Measurements from ENCODE around the gene TRPC3.
A peak's percentile ranks its signal among the peaks of the same experiment; 100 is the strongest.

The TRPC3 gene

GRCh38 chr4:121950680-121951520 is 960 bp downstream of the TRPC3 start:
- 1% methylated on average over 27 to 55 of the region's 76 CpGs for WGBS, 2 experiments (ENCODE audit: insufficient coverage in 2 of 2)
- peak overlapping the region; percentile 50 for H3K4me3 ChIP-seq (ENCODE audit: extremely low read depth, insufficient read depth, low read length, poor library complexity, severe bottlenecking)
- H3K4me1 ChIP-seq (ENCODE audit: control insufficient read depth, insufficient read depth, low read length, poor library complexity, severe bottlenecking): no peaks in the 10 kb centered on the region

GRCh38 chr4:121950212-121950679 is 1.6 kb downstream of the TRPC3 start:
- Histone ChIP-seq H3K27ac (ENCODE audit: low read depth, low read length, severe bottlenecking) (no peak overlapping the region), H3K4me3 (ENCODE audit: extremely low read depth, insufficient read depth, low read length, poor library complexity, severe bottlenecking) (peak overlapping the region; percentile 50), H3K36me3 (ENCODE audit: control insufficient read depth, insufficient read depth, low read length) (no peaks in the 10 kb centered on the region), H3K9me3 (ENCODE audit: control insufficient read depth, low read length) (no peaks in the 10 kb centered on the region), H3K4me1 (ENCODE audit: control insufficient read depth, insufficient read depth, low read length, poor library complexity, severe bottlenecking) (no peaks in the 10 kb centered on the region)
- 1 to 2% methylated on average over 19 to 28 of the region's 34 CpGs for WGBS, 2 experiments (ENCODE audit: insufficient coverage in 2 of 2)

More at GRCh38 chr4:121950680-121951520, 960 bp downstream of the TRPC3 start:
- Histone ChIP-seq H3K9me3 (ENCODE audit: control insufficient read depth, low read length) (no peaks in the 10 kb centered on the region), H3K27ac (ENCODE audit: low read depth, low read length, severe bottlenecking) (no peak overlapping the region), H3K36me3 (ENCODE audit: control insufficient read depth, insufficient read depth, low read length) (no peaks in the 10 kb centered on the region)

- no peaks in the 10 kb centered on the region for H3K9me3 ChIP-seq (ENCODE audit: control insufficient read depth, low read length)
- H3K27ac ChIP-seq (ENCODE audit: low read depth, low read length, severe bottlenecking): no peak overlapping the region
- H3K36me3 ChIP-seq (ENCODE audit: control insufficient read depth, insufficient read depth, low read length): no peaks in the 10 kb centered on the region
- 88 to 89% methylated on average over 1 of the region's 3 CpGs for WGBS, 2 experiments (ENCODE audit: insufficient coverage in 2 of 2)
- H3K4me1 ChIP-seq (ENCODE audit: control insufficient read depth, insufficient read depth, low read length, poor library complexity, severe bottlenecking): no peaks in the 10 kb centered on the region
- H3K4me3 ChIP-seq (ENCODE audit: extremely low read depth, insufficient read depth, low read length, poor library complexity, severe bottlenecking): no peak overlapping the region
These were observed 5.2 kb downstream of the TRPC3 start for GRCh38 chr4:121946644-121947043.

- Histone ChIP-seq H3K4me3 (ENCODE audit: extremely low read depth, insufficient read depth, low read length, poor library complexity, severe bottlenecking) (no peak overlapping the region), H3K36me3 (ENCODE audit: control insufficient read depth, insufficient read depth, low read length) (no peaks in the 10 kb centered on the region), H3K9me3 (ENCODE audit: control insufficient read depth, low read length) (no peaks in the 10 kb centered on the region), H3K4me1 (ENCODE audit: control insufficient read depth, insufficient read depth, low read length, poor library complexity, severe bottlenecking) (peaks cover 8% of the 10 kb centered on the region), H3K27ac (ENCODE audit: low read depth, low read length, severe bottlenecking) (no peak overlapping the region)
- WGBS, 2 experiments (ENCODE audit: insufficient coverage in 2 of 2): 95 to 100% methylated on average over 2 of the region's 4 CpGs
These were observed 7.9 kb downstream of the TRPC3 start for GRCh38 chr4:121943941-121944340.

- H3K4me1 ChIP-seq (ENCODE audit: control insufficient read depth, insufficient read depth, low read length, poor library complexity, severe bottlenecking): peaks cover 15% of the 10 kb centered on the region
- H3K9me3 ChIP-seq (ENCODE audit: control insufficient read depth, low read length): no peaks in the 10 kb centered on the region
- H3K36me3 ChIP-seq (ENCODE audit: control insufficient read depth, insufficient read depth, low read length): no peaks in the 10 kb centered on the region
- no peak overlapping the region for H3K4me3 ChIP-seq (ENCODE audit: extremely low read depth, insufficient read depth, low read length, poor library complexity, severe bottlenecking)
- no peak overlapping the region for H3K27ac ChIP-seq (ENCODE audit: low read depth, low read length, severe bottlenecking)
- whole genome bisulfite sequencing, 2 experiments (ENCODE audit: insufficient coverage in 2 of 2): 86 to 100% methylated on average over 1 of the region's 3 CpGs
These were observed 12.2 kb downstream of the TRPC3 start for GRCh38 chr4:121939690-121940089.

GRCh38 chr4:121938282-121939092 is 13.4 kb downstream of the TRPC3 start:
- H3K27ac ChIP-seq (ENCODE audit: low read depth, low read length, severe bottlenecking): no peak overlapping the region
- no peak overlapping the region for H3K4me3 ChIP-seq (ENCODE audit: extremely low read depth, insufficient read depth, low read length, poor library complexity, severe bottlenecking)
- no peaks in the 10 kb centered on the region for H3K36me3 ChIP-seq (ENCODE audit: control insufficient read depth, insufficient read depth, low read length)
- no peaks in the 10 kb centered on the region for H3K9me3 ChIP-seq (ENCODE audit: control insufficient read depth, low read length)
- WGBS, 2 experiments (ENCODE audit: insufficient coverage in 2 of 2): 80 to 93% methylated on average over 2 to 3 of the region's 5 CpGs
- peaks cover 15% of the 10 kb centered on the region for H3K4me1 ChIP-seq (ENCODE audit: control insufficient read depth, insufficient read depth, low read length, poor library complexity, severe bottlenecking)

GRCh38 chr4:121936101-121936500 is 15.8 kb downstream of the TRPC3 start:
- WGBS, 2 experiments (ENCODE audit: insufficient coverage in 2 of 2): 50 to 56% methylated on average over 3 of the region's 4 CpGs
- peaks cover 15% of the 10 kb centered on the region for H3K4me1 ChIP-seq (ENCODE audit: control insufficient read depth, insufficient read depth, low read length, poor library complexity, severe bottlenecking)
- H3K27ac ChIP-seq (ENCODE audit: low read depth, low read length, severe bottlenecking): no peak overlapping the region
- H3K4me3 ChIP-seq (ENCODE audit: extremely low read depth, insufficient read depth, low read length, poor library complexity, severe bottlenecking): no peak overlapping the region
- H3K36me3 ChIP-seq (ENCODE audit: control insufficient read depth, insufficient read depth, low read length): no peaks in the 10 kb centered on the region
- no peaks in the 10 kb centered on the region for H3K9me3 ChIP-seq (ENCODE audit: control insufficient read depth, low read length)

GRCh38 chr4:121934635-121935034 is 17.2 kb downstream of the TRPC3 start:
- no peak overlapping the region for H3K27ac ChIP-seq (ENCODE audit: low read depth, low read length, severe bottlenecking)
- 78% methylated on average over 1 of the region's 1 CpG; no CpG with 5 or more reads in 1 of the 2 experiments for WGBS, 2 experiments (ENCODE audit: insufficient coverage in 2 of 2)
- no peaks in the 10 kb centered on the region for H3K36me3 ChIP-seq (ENCODE audit: control insufficient read depth, insufficient read depth, low read length)
- H3K4me3 ChIP-seq (ENCODE audit: extremely low read depth, insufficient read depth, low read length, poor library complexity, severe bottlenecking): no peak overlapping the region
- no peaks in the 10 kb centered on the region for H3K9me3 ChIP-seq (ENCODE audit: control insufficient read depth, low read length)
- H3K4me1 ChIP-seq (ENCODE audit: control insufficient read depth, insufficient read depth, low read length, poor library complexity, severe bottlenecking): peaks cover 10% of the 10 kb centered on the region

- 94 to 97% methylated on average over 51 to 59 of the region's 59 CpGs for WGBS, 2 experiments (ENCODE audit: insufficient coverage in 2 of 2)
- H3K27ac ChIP-seq (ENCODE audit: low read depth, low read length, severe bottlenecking): no peak overlapping the region
- H3K4me3 ChIP-seq (ENCODE audit: extremely low read depth, insufficient read depth, low read length, poor library complexity, severe bottlenecking): no peak overlapping the region
- H3K36me3 ChIP-seq (ENCODE audit: control insufficient read depth, insufficient read depth, low read length): no peaks in the 10 kb centered on the region
- H3K9me3 ChIP-seq (ENCODE audit: control insufficient read depth, low read length): no peaks in the 10 kb centered on the region
- no peaks in the 10 kb centered on the region for H3K4me1 ChIP-seq (ENCODE audit: control insufficient read depth, insufficient read depth, low read length, poor library complexity, severe bottlenecking)
These were observed 19.5 kb downstream of the TRPC3 start for GRCh38 chr4:121932212-121932974.

- H3K9me3 ChIP-seq (ENCODE audit: control insufficient read depth, low read length): no peaks in the 10 kb centered on the region
- H3K27ac ChIP-seq (ENCODE audit: low read depth, low read length, severe bottlenecking): no peak overlapping the region
- no peak overlapping the region for H3K4me3 ChIP-seq (ENCODE audit: extremely low read depth, insufficient read depth, low read length, poor library complexity, severe bottlenecking)
- WGBS, 2 experiments (ENCODE audit: insufficient coverage in 2 of 2): 80% methylated on average over 1 of the region's 2 CpGs; no CpG with 5 or more reads in 1 of the 2 experiments
- H3K4me1 ChIP-seq (ENCODE audit: control insufficient read depth, insufficient read depth, low read length, poor library complexity, severe bottlenecking): no peaks in the 10 kb centered on the region
- no peaks in the 10 kb centered on the region for H3K36me3 ChIP-seq (ENCODE audit: control insufficient read depth, insufficient read depth, low read length)
These were observed 21.6 kb downstream of the TRPC3 start for GRCh38 chr4:121930304-121930703.

Measured in mesodermal cell (in vitro differentiated cells).